HL-60 (cell line): ENCODE measurements around the gene MRI1.

ENCODE experiments used
- GABPA ChIP-seq: IDR thresholded peaks from 2 replicates; pipeline ENCODE4 v1.6.1; 2012; ENCODE audit warnings: low read depth
- POLR2AphosphoS5 ChIP-seq: IDR thresholded peaks from 2 replicates; pipeline ENCODE4 v1.6.1; 2012; ENCODE audit warnings: low read depth
- TF ChIP-seq, protein P1 (sequence below): IDR thresholded peaks from one replicate; pipeline ENCODE4 v1.5.1; 2011; ENCODE audit warnings: low read length, control low read depth, inconsistent platforms; ENCODE audit not compliant: insufficient read depth
- TF ChIP-seq, protein P2 (sequence below): IDR thresholded peaks from 2 replicates; pipeline ENCODE4 v1.6.1; 2012; ENCODE audit warnings: low read depth; ENCODE audit not compliant: insufficient replicate concordance

DNA sequence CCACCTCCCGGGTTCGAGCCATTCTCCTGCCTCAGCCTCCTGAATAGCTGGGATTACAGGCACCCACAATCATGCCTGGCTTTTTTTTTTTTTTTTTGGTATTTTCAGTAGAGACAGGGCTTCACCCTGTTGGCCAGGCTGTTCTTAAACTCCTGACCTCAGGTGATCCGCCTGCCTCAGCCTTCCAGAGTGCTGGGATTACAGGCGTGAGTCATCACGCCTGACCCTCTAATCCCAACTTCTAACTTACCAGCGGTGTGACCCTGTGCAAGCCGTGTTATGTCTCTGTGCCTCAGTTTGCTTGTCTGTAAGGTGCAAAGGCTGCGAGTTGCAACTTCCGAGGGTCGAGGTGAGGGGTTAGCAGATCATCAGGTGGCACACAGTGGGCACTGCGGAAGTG is 48.2 kb downstream of the MRI1 start:
- TF ChIP-seq, protein P1, sequence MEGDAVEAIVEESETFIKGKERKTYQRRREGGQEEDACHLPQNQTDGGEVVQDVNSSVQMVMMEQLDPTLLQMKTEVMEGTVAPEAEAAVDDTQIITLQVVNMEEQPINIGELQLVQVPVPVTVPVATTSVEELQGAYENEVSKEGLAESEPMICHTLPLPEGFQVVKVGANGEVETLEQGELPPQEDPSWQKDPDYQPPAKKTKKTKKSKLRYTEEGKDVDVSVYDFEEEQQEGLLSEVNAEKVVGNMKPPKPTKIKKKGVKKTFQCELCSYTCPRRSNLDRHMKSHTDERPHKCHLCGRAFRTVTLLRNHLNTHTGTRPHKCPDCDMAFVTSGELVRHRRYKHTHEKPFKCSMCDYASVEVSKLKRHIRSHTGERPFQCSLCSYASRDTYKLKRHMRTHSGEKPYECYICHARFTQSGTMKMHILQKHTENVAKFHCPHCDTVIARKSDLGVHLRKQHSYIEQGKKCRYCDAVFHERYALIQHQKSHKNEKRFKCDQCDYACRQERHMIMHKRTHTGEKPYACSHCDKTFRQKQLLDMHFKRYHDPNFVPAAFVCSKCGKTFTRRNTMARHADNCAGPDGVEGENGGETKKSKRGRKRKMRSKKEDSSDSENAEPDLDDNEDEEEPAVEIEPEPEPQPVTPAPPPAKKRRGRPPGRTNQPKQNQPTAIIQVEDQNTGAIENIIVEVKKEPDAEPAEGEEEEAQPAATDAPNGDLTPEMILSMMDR = no peak
- TF ChIP-seq, protein P2, sequence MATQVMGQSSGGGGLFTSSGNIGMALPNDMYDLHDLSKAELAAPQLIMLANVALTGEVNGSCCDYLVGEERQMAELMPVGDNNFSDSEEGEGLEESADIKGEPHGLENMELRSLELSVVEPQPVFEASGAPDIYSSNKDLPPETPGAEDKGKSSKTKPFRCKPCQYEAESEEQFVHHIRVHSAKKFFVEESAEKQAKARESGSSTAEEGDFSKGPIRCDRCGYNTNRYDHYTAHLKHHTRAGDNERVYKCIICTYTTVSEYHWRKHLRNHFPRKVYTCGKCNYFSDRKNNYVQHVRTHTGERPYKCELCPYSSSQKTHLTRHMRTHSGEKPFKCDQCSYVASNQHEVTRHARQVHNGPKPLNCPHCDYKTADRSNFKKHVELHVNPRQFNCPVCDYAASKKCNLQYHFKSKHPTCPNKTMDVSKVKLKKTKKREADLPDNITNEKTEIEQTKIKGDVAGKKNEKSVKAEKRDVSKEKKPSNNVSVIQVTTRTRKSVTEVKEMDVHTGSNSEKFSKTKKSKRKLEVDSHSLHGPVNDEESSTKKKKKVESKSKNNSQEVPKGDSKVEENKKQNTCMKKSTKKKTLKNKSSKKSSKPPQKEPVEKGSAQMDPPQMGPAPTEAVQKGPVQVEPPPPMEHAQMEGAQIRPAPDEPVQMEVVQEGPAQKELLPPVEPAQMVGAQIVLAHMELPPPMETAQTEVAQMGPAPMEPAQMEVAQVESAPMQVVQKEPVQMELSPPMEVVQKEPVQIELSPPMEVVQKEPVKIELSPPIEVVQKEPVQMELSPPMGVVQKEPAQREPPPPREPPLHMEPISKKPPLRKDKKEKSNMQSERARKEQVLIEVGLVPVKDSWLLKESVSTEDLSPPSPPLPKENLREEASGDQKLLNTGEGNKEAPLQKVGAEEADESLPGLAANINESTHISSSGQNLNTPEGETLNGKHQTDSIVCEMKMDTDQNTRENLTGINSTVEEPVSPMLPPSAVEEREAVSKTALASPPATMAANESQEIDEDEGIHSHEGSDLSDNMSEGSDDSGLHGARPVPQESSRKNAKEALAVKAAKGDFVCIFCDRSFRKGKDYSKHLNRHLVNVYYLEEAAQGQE = no peak
- TF ChIP-seq POLR2AphosphoS5 = no peak
- TF ChIP-seq GABPA = no peak
